Measurements from ENCODE around the gene GINM1.

The GINM1 gene

GRCh38 chr6:149563928-149564325, 2.2 kb upstream of the GINM1 start:
- peaks cover 11% of the 10 kb centered on the region for H4K20me1 ChIP-seq (ENCODE audit: insufficient read depth, low read length)
- H3K4me2 ChIP-seq (ENCODE audit: low read length) = peak overlapping the region; percentile 78; the same call in 1 of the 2 replicates
- no peak overlapping the region for H3K9ac ChIP-seq (ENCODE audit: low read length)
- H3K79me2 ChIP-seq (ENCODE audit: low read length) = peaks cover 28% of the 10 kb centered on the region
- no peaks in the 10 kb centered on the region for H3K9me3 ChIP-seq (ENCODE audit: insufficient read depth, low read length)
- peaks cover 19% of the 10 kb centered on the region for H3K4me1 ChIP-seq (ENCODE audit: low read length)
- H3K27me3 ChIP-seq (ENCODE audit: low read depth, low read length) = 0 out of 2 replicates have a peak, but pooled peaks cover 2% of the 10 kb centered on the region
- no peak for TF ChIP-seq EZH2phosphoT487 (IDR thresholded peaks at IDR 0.05; ENCODE audit: low read depth)
- TF ChIP-seq, protein P1, sequence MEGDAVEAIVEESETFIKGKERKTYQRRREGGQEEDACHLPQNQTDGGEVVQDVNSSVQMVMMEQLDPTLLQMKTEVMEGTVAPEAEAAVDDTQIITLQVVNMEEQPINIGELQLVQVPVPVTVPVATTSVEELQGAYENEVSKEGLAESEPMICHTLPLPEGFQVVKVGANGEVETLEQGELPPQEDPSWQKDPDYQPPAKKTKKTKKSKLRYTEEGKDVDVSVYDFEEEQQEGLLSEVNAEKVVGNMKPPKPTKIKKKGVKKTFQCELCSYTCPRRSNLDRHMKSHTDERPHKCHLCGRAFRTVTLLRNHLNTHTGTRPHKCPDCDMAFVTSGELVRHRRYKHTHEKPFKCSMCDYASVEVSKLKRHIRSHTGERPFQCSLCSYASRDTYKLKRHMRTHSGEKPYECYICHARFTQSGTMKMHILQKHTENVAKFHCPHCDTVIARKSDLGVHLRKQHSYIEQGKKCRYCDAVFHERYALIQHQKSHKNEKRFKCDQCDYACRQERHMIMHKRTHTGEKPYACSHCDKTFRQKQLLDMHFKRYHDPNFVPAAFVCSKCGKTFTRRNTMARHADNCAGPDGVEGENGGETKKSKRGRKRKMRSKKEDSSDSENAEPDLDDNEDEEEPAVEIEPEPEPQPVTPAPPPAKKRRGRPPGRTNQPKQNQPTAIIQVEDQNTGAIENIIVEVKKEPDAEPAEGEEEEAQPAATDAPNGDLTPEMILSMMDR (IDR thresholded peaks at IDR 0.05; ENCODE audit: low read depth, low read length) = no peak
- H3K4me3 ChIP-seq (ENCODE audit: low read length) = no peak overlapping the region
- H2AFZ ChIP-seq (ENCODE audit: low read depth, low read length) = no peak overlapping the region
- no peaks in the 10 kb centered on the region for H3K36me3 ChIP-seq (replicated peaks; ENCODE audit: low read depth, low read length)
- no peak overlapping the region for H3K27ac ChIP-seq (ENCODE audit: low read length)

DNA sequence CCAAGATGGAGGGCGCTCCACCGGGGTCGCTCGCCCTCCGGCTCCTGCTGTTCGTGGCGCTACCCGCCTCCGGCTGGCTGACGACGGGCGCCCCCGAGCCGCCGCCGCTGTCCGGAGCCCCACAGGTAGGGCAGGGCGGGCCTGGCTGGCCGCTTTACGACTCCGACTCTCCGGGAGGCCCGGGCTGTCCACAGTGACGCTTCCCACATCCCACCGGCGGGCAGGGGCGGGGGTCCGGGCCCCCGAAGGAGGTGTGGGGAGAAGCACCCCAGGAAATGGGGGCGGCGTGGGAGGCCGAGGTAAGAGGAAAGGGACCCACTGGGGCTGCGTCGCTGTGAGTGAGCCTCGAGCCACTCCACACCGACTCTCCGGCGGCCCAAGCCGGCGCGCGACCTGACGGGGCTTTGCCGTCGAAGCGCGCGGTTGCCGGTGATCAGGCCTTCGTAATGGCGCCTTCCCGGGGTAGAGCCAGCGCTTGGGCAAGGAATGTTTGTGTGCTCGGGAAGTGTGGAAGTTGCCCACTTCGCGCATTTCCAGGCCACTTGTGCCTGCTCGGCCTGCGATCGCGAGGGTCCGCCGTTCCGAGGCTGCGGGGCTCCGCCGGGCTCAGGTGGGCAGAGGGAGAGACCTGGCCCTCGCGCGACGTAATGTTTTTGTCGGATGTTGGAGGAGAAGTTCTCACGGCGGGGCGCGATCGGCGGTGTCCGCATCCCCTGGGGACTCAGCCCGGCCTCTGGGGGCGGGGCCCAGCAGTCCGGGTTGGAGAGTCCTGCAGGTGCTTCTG, 427 bp downstream of the GINM1 start:
- H3K36me3 ChIP-seq (replicated peaks; ENCODE audit: low read depth, low read length) = no peaks in the 10 kb centered on the region
- H3K9me3 ChIP-seq (ENCODE audit: insufficient read depth, low read length) = no peaks in the 10 kb centered on the region
- peak overlapping the region; percentile 77 for H3K4me2 ChIP-seq (ENCODE audit: low read length)
- no peak for TF ChIP-seq EZH2phosphoT487 (IDR thresholded peaks at IDR 0.05; ENCODE audit: low read depth)
- TF ChIP-seq, protein P1 (IDR thresholded peaks at IDR 0.05; ENCODE audit: low read depth, low read length) = no peak
- H2AFZ ChIP-seq (ENCODE audit: low read depth, low read length) = peak overlapping the region; percentile 11; the same call in 1 of the 2 replicates
- H3K9ac ChIP-seq (ENCODE audit: low read length) = peak overlapping the region; percentile 100
- peak overlapping the region; percentile 93 for H3K27ac ChIP-seq (ENCODE audit: low read length)
- peaks cover 54% of the 10 kb centered on the region for H3K79me2 ChIP-seq (ENCODE audit: low read length)
- H3K4me3 ChIP-seq (ENCODE audit: low read length) = peak overlapping the region; percentile 99
- no peaks in the 10 kb centered on the region for H3K27me3 ChIP-seq (ENCODE audit: low read depth, low read length)
- H3K4me1 ChIP-seq (ENCODE audit: low read length) = peaks cover 19% of the 10 kb centered on the region
- peaks cover 28% of the 10 kb centered on the region for H4K20me1 ChIP-seq (ENCODE audit: insufficient read depth, low read length)

GRCh38 chr6:149567194-149567586, 1.0 kb downstream of the GINM1 start:
- Histone ChIP-seq H2AFZ (ENCODE audit: low read depth, low read length) (no peak overlapping the region), H3K4me1 (ENCODE audit: low read length) (peaks cover 19% of the 10 kb centered on the region), H3K4me3 (ENCODE audit: low read length) (peak overlapping the region; percentile 99), H3K27me3 (ENCODE audit: low read depth, low read length) (no peaks in the 10 kb centered on the region), H3K36me3 (replicated peaks; ENCODE audit: low read depth, low read length) (no peaks in the 10 kb centered on the region), H3K9me3 (ENCODE audit: insufficient read depth, low read length) (no peaks in the 10 kb centered on the region), H4K20me1 (ENCODE audit: insufficient read depth, low read length) (peaks cover 30% of the 10 kb centered on the region), H3K79me2 (ENCODE audit: low read length) (peaks cover 60% of the 10 kb centered on the region), H3K4me2 (ENCODE audit: low read length) (peak overlapping the region; percentile 77), H3K27ac (ENCODE audit: low read length) (peak overlapping the region; percentile 93), H3K9ac (ENCODE audit: low read length) (peak overlapping the region; percentile 100)
- TF ChIP-seq EZH2phosphoT487 (IDR thresholded peaks at IDR 0.05; ENCODE audit: low read depth) = no peak
- TF ChIP-seq, protein P1 (IDR thresholded peaks at IDR 0.05; ENCODE audit: low read depth, low read length) = no peak

DNA sequence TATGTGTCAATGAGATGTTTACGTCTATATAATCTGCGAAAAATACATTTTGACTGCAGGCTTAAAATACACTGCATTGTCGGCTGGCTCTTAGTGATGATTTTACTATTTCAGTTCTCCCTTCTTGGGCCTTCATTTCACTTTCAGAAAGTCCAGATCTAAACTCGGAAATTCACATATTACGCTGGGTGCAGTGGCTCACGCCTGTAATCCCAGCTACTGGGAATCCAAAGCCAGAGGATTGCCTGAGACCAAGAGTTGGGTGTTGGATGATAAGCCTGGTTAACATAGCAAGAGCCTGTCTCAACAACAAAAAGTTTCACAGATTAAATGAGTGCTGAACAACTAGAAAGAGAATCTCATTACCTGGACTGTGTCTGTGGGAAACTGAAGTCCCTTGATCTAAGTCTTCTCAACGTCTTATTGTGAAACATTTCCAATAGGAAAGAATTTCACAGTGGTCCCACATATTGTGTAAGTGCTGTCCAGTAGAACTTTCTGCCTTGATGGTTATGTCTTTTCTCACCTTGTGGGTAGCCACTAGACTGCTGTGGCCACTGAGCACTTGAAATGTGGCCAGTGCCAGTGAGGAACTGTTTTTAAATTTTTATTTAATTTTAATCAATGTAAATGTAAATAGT, 1.9 kb downstream of the GINM1 start:
- peaks cover 37% of the 10 kb centered on the region for H4K20me1 ChIP-seq (ENCODE audit: insufficient read depth, low read length)
- H3K9ac ChIP-seq (ENCODE audit: low read length) = peak overlapping the region; percentile 48; the same call in 1 of the 2 replicates
- H3K79me2 ChIP-seq (ENCODE audit: low read length) = peaks cover 68% of the 10 kb centered on the region
- H3K27me3 ChIP-seq (ENCODE audit: low read depth, low read length) = no peaks in the 10 kb centered on the region
- no peaks in the 10 kb centered on the region for H3K36me3 ChIP-seq (replicated peaks; ENCODE audit: low read depth, low read length)
- H3K4me3 ChIP-seq (ENCODE audit: low read length) = peak overlapping the region; percentile 99
- peak overlapping the region; percentile 77 for H3K4me2 ChIP-seq (ENCODE audit: low read length)
- TF ChIP-seq, protein P1 (IDR thresholded peaks at IDR 0.05; ENCODE audit: low read depth, low read length) = no peak
- TF ChIP-seq EZH2phosphoT487 (IDR thresholded peaks at IDR 0.05; ENCODE audit: low read depth) = no peak
- no peaks in the 10 kb centered on the region for H3K9me3 ChIP-seq (ENCODE audit: insufficient read depth, low read length)
- peak overlapping the region; percentile 93 for H3K27ac ChIP-seq (ENCODE audit: low read length)
- H3K4me1 ChIP-seq (ENCODE audit: low read length) = peaks cover 19% of the 10 kb centered on the region
- H2AFZ ChIP-seq (ENCODE audit: low read depth, low read length) = no peak overlapping the region

Measured in OCI-LY3 (cell line).